ENCODE measurements around the gene STAU1. TPM values are rescaled to one million over a fixed set of nuclear protein-coding genes. Genes with fewer than 3 reads are reported as not detected.

STAU1 gene
- polyA plus RNA-seq, 1 experiment = 80.7 TPM

GRCh38 chr20:49233226-49233625 lies 45.1 kb upstream of the STAU1 start:
- ChIA-PET CTCF (interaction anchor here (1.2 kb wide), 1 partner anchor 13 kb away, joined by 3 read pairs; no protein-coding TSS in a partner anchor), POLR2A (no interaction called here)
- Histone ChIP-seq H3K9me3 (ENCODE audit: control insufficient read depth, insufficient read depth, low read length) (no peaks in the 10 kb centered on the region), H3K4me3 (ENCODE audit: low read depth, low read length) (no peak overlapping the region), H3K27me3 (ENCODE audit: control insufficient read depth, insufficient read depth, low read length) (no peaks in the 10 kb centered on the region), H3K27ac (ENCODE audit: low read depth, low read length) (no peak overlapping the region)
- no peak for TF ChIP-seq CTCF (IDR thresholded peaks at IDR 0.05; ENCODE audit: low read depth, low read length)
- no peak for DNase-seq (ENCODE audit: low read depth, low spot score)

- Histone ChIP-seq H3K4me3 (ENCODE audit: low read depth, low read length) (no peak overlapping the region), H3K27ac (ENCODE audit: low read depth, low read length) (no peak overlapping the region), H3K9me3 (ENCODE audit: control insufficient read depth, insufficient read depth, low read length) (no peaks in the 10 kb centered on the region), H3K27me3 (ENCODE audit: control insufficient read depth, insufficient read depth, low read length) (no peaks in the 10 kb centered on the region)
- TF ChIP-seq CTCF (IDR thresholded peaks at IDR 0.05; ENCODE audit: low read depth, low read length) = no peak
- CTCF ChIA-PET = interaction anchor here (1.0 kb wide), 1 partner anchor 14 kb away, joined by 3 read pairs; no protein-coding TSS in a partner anchor
- POLR2A ChIA-PET = no interaction called here
- DNase-seq (ENCODE audit: low read depth, low spot score) = no peak
These were observed 43.3 kb upstream of the STAU1 start for GRCh38 chr20:49231471-49231870.

- H3K27ac ChIP-seq (ENCODE audit: low read depth, low read length) = no peak overlapping the region
- ChIA-PET CTCF (interaction anchor here (1.4 kb wide), 1 partner anchor 22 kb away, joined by 4 read pairs; no protein-coding TSS in a partner anchor), POLR2A (interaction anchor here (0.7 kb wide), 1 partner anchor 120 kb away, joined by 7 read pairs; no protein-coding TSS in a partner anchor)
- no peaks in the 10 kb centered on the region for H3K9me3 ChIP-seq (ENCODE audit: control insufficient read depth, insufficient read depth, low read length)
- no peak overlapping the region for H3K4me3 ChIP-seq (ENCODE audit: low read depth, low read length)
- H3K27me3 ChIP-seq (ENCODE audit: control insufficient read depth, insufficient read depth, low read length) = no peaks in the 10 kb centered on the region
- no peak for DNase-seq (ENCODE audit: low read depth, low spot score)
- no peak for TF ChIP-seq CTCF (IDR thresholded peaks at IDR 0.05; ENCODE audit: low read depth, low read length)
These were observed 42.5 kb upstream of the STAU1 start for GRCh38 chr20:49230561-49231133.

- no peak overlapping the region for H3K27ac ChIP-seq (ENCODE audit: low read depth, low read length)
- H3K27me3 ChIP-seq (ENCODE audit: control insufficient read depth, insufficient read depth, low read length) = no peaks in the 10 kb centered on the region
- no peak overlapping the region for H3K4me3 ChIP-seq (ENCODE audit: low read depth, low read length)
- POLR2A ChIA-PET = no interaction called here
- no peak for DNase-seq (ENCODE audit: low read depth, low spot score)
- no peaks in the 10 kb centered on the region for H3K9me3 ChIP-seq (ENCODE audit: control insufficient read depth, insufficient read depth, low read length)
- CTCF ChIA-PET = interaction anchor here (1.0 to 1.4 kb wide), 2 partner anchors 23 to 97 kb away, joined by 3 to 4 read pairs; no protein-coding TSS in a partner anchor
- no peak for TF ChIP-seq CTCF (IDR thresholded peaks at IDR 0.05; ENCODE audit: low read depth, low read length)
These were observed 41.9 kb upstream of the STAU1 start for GRCh38 chr20:49230021-49230420.

GRCh38 chr20:49229381-49229780 lies 41.2 kb upstream of the STAU1 start:
- no peak overlapping the region for H3K4me3 ChIP-seq (ENCODE audit: low read depth, low read length)
- CTCF ChIA-PET = interaction anchor here (1.0 kb wide), 1 partner anchor 97 kb away, joined by 3 read pairs; no protein-coding TSS in a partner anchor
- POLR2A ChIA-PET = no interaction called here

More at GRCh38 chr20:49229381-49229780, 41.2 kb upstream of the STAU1 start:
- no peaks in the 10 kb centered on the region for H3K9me3 ChIP-seq (ENCODE audit: control insufficient read depth, insufficient read depth, low read length)
- no peak for TF ChIP-seq CTCF (IDR thresholded peaks at IDR 0.05; ENCODE audit: low read depth, low read length)
- no peaks in the 10 kb centered on the region for H3K27me3 ChIP-seq (ENCODE audit: control insufficient read depth, insufficient read depth, low read length)
- no peak overlapping the region for H3K27ac ChIP-seq (ENCODE audit: low read depth, low read length)
- DNase-seq (ENCODE audit: low read depth, low spot score) = no peak

Measured in AG04450 (cell line).